Right renal pelvis (tissue), 4 donors: Measurements from ENCODE around the gene CTNNA1. TPM values are rescaled to one million over a fixed set of nuclear protein-coding genes. Genes with fewer than 3 reads are reported as not detected.
A peak's percentile ranks its signal among the peaks of the same experiment; 100 is the strongest.
"Not testable (repeated sequence)": the region's sequence is repeated elsewhere in the genome, so short reads cannot be mapped to it uniquely, and the experiment has no call there.

Experiments used
- DNase-seq, 4 donors: peaks; one replicate each; pipeline ENCODE4 v3.0.0-alpha.2; 2013; ENCODE audit warnings: low read depth in 4 of 4, low spot score in 3 of 4, missing footprints in 1 of 4
- polyA plus RNA-seq, 4 donors: library from polyadenylated mRNA; unstranded; fragments of 120-200 nt; gene quantifications; one replicate each; pipeline ENCODE4 v1.2.1, GENCODE V29; 2013; ENCODE audit not compliant: insufficient read length in 4 of 4

The CTNNA1 gene
- polyA plus RNA-seq, 4 donors = 368 to 439 (median 406) TPM

GRCh38 chr5:138722544-138723177 is 30.6 kb upstream of the CTNNA1 start:
- no peak for DNase-seq

GRCh38 chr5:138724470-138725146 is 28.6 kb upstream of the CTNNA1 start:
- no peak for DNase-seq

GRCh38 chr5:138725153-138725817 is 27.9 kb upstream of the CTNNA1 start:
- DNase-seq = peak in 2 of 4 donors; percentile 45 to 61

- no peak for DNase-seq
Observed at GRCh38 chr5:138725818-138726416, 27.3 kb upstream of the CTNNA1 start.

- DNase-seq = no peak
Observed at GRCh38 chr5:138726848-138727247, 26.4 kb upstream of the CTNNA1 start.

- DNase-seq = not testable (repeated sequence)
Observed at GRCh38 chr5:138730496-138730895, 22.7 kb upstream of the CTNNA1 start.

- DNase-seq = no peak
Observed at GRCh38 chr5:138732466-138732865, 20.8 kb upstream of the CTNNA1 start.

GRCh38 chr5:138732933-138733332 is 20.3 kb upstream of the CTNNA1 start:
- no peak for DNase-seq

GRCh38 chr5:138733509-138733908 is 19.7 kb upstream of the CTNNA1 start:
- no peak for DNase-seq

GRCh38 chr5:138736293-138736692 is 16.9 kb upstream of the CTNNA1 start:
- DNase-seq = no peak

GRCh38 chr5:138737494-138738265 is 15.5 kb upstream of the CTNNA1 start:
- no peak for DNase-seq

- DNase-seq = no peak
Observed at GRCh38 chr5:138738399-138738798, 14.8 kb upstream of the CTNNA1 start.

GRCh38 chr5:138739938-138740337 is 13.3 kb upstream of the CTNNA1 start:
- no peak for DNase-seq

GRCh38 chr5:138743484-138743883 is 9.7 kb upstream of the CTNNA1 start:
- no peak for DNase-seq

- no peak for DNase-seq
Observed at GRCh38 chr5:138745268-138745667, 8.0 kb upstream of the CTNNA1 start.

GRCh38 chr5:138748630-138749081 is 4.6 kb upstream of the CTNNA1 start:
- no peak for DNase-seq

- not testable (repeated sequence) for DNase-seq
Observed at GRCh38 chr5:138751344-138751743, 1.9 kb upstream of the CTNNA1 start.

GRCh38 chr5:138752341-138752950 is 779 bp upstream of the CTNNA1 start:
- peak in 1 of 4 donors; percentile 8 for DNase-seq

GRCh38 chr5:138753794-138754698 is 821 bp downstream of the CTNNA1 start:
- DNase-seq = peak; percentile 73 to 84 (median 81)
